HepG2 (cell line): Measurements from ENCODE around the gene MYOZ1. TPM values are rescaled to one million over a fixed set of nuclear protein-coding genes. Genes with fewer than 3 reads are reported as not detected.

Source experiments
- CENPX ChIP-seq: sonication (generic); formaldehyde crosslinking; IDR thresholded peaks from 2 replicates; pipeline ENCODE4 v1.9.0; 2021; ENCODE audit warnings: mild to moderate bottlenecking, missing genetic modification reagents, moderate library complexity
- ELF4 ChIP-seq: sonication (generic); formaldehyde crosslinking; IDR thresholded peaks from 2 replicates; pipeline ENCODE4 v1.5.0; 2020; ENCODE audit warnings: missing genetic modification reagents, mild to moderate bottlenecking, moderate library complexity, borderline replicate concordance
- ESRRA ChIP-seq: sonication (generic); formaldehyde crosslinking; IDR thresholded peaks from 2 replicates; pipeline ENCODE4 v1.5.1; 2020; ENCODE audit warnings: mild to moderate bottlenecking, low read depth, missing genetic modification reagents
- FOXJ3 ChIP-seq: sonication (generic); formaldehyde crosslinking; IDR thresholded peaks from 2 replicates; pipeline ENCODE4 v1.4.0; 2020; ENCODE audit warnings: missing genetic modification reagents, mild to moderate bottlenecking, borderline replicate concordance
- MAZ ChIP-seq, 2 experiments: sonication (generic) in 1 of 2; formaldehyde crosslinking in 1 of 2; IDR thresholded peaks; 2 replicates each; pipeline versions ENCODE4 v1.5.0 to v1.6.1; 2012 to 2020; ENCODE audit warnings: low read depth in 2 of 2, mild to moderate bottlenecking in 2 of 2, borderline replicate concordance in 1 of 2, improper control_type of control experiment in 1 of 2, low read length in 1 of 2, missing genetic modification reagents in 1 of 2, moderate library complexity in 1 of 2
- PPARG ChIP-seq: conservative IDR thresholded peaks from 2 replicates; pipeline ENCODE4 v1.6.1; 2016; ENCODE audit warnings: missing biosample characterization, missing genetic modification reagents
- SMC3 ChIP-seq: IDR thresholded peaks from 2 replicates; pipeline ENCODE4 v1.6.1; 2011; ENCODE audit warnings: low read length, improper control_type of control experiment
- SRSF4 ChIP-seq: fragments of 200-400 bp; formaldehyde crosslinking; IDR thresholded peaks from one replicate; pipeline ENCODE4 v1.6.1; 2018; ENCODE audit warnings: mild to moderate bottlenecking, low read depth, low read length, moderate library complexity; ENCODE audit not compliant: poor library complexity, severe bottlenecking
- SRY ChIP-seq: sonication (generic); formaldehyde crosslinking; IDR thresholded peaks from 2 replicates; pipeline ENCODE4 v1.8.0; 2022; ENCODE audit warnings: mild to moderate bottlenecking, missing genetic modification reagents
- TGIF2 ChIP-seq: IDR thresholded peaks from 2 replicates; pipeline ENCODE4 v1.6.1; 2016; ENCODE audit warnings: control low read depth, missing compliant biosample characterization
- WIZ ChIP-seq: sonication (generic); formaldehyde crosslinking; IDR thresholded peaks from 2 replicates; pipeline ENCODE4 v1.5.1; 2020; ENCODE audit warnings: mild to moderate bottlenecking, missing genetic modification reagents
- YEATS4 ChIP-seq: sonication (generic); formaldehyde crosslinking; IDR thresholded peaks from 2 replicates; pipeline ENCODE4 v1.4.0; 2020; ENCODE audit warnings: missing genetic modification reagents, borderline replicate concordance
- ZNF124 ChIP-seq: sonication (generic); formaldehyde crosslinking; IDR thresholded peaks from 2 replicates; pipeline ENCODE4 v1.4.0; 2020; ENCODE audit warnings: missing genetic modification reagents
- ZNF205 ChIP-seq: IDR thresholded peaks from 2 replicates; pipeline ENCODE4 v1.6.1; 2018; ENCODE audit warnings: missing biosample characterization, missing genetic modification reagents
- ZNF589 ChIP-seq: sonication (generic); formaldehyde crosslinking; conservative IDR thresholded peaks from 2 replicates; pipeline ENCODE4 v1.8.0; 2022; ENCODE audit warnings: mild to moderate bottlenecking, moderate library complexity, missing genetic modification reagents
- ZNF652 ChIP-seq: IDR thresholded peaks from 2 replicates; pipeline ENCODE4 v1.6.1; 2016; ENCODE audit warnings: low read depth, borderline replicate concordance
- ZNF660 ChIP-seq: sonication (generic); formaldehyde crosslinking; IDR thresholded peaks from 2 replicates; pipeline ENCODE4 v1.5.1; 2020; ENCODE audit warnings: mild to moderate bottlenecking, low read depth, missing genetic modification reagents, borderline replicate concordance
- ZNF678 ChIP-seq: sonication (generic); formaldehyde crosslinking; IDR thresholded peaks from 2 replicates; pipeline ENCODE4 v1.4.0; 2020; ENCODE audit warnings: mild to moderate bottlenecking, missing genetic modification reagents
- ZNF780A ChIP-seq: sonication (generic); formaldehyde crosslinking; IDR thresholded peaks from 2 replicates; pipeline ENCODE4 v1.8.0; 2022; ENCODE audit warnings: mild to moderate bottlenecking, missing genetic modification reagents, moderate library complexity
- polyA plus RNA-seq, 8 experiments: library from polyadenylated mRNA; depleted of rRNA in 3 of 8; stranded (reverse) in 7 of 8; unstranded in 1 of 8; fragments of >200 nt; fragmentation: Illumina TruSeq in 4 of 8; extraction: Trizol in 4 of 8; gene quantifications; 2 replicates each; pipeline versions ENCODE4 v1.2.1 to v1.2.3, GENCODE V29; 2011 to 2016; ENCODE audit warnings: low read depth in 4 of 8, missing spikeins in 1 of 8, mixed read lengths in 1 of 8; ENCODE audit not compliant: insufficient read depth in 1 of 8
- total RNA-seq, 5 experiments: library from RNA; depleted of rRNA; stranded (reverse); fragments of >200 nt; fragmentation: Illumina TruSeq; extraction: Trizol; gene quantifications; 2 replicates each; pipeline ENCODE4 v1.2.3, GENCODE V29; 2016; ENCODE audit warnings: low read depth in 1 of 5
- TF ChIP-seq, protein P1 (sequence below): sonication (generic); formaldehyde crosslinking; conservative IDR thresholded peaks from 2 replicates; pipeline ENCODE4 v1.8.0; 2022; ENCODE audit warnings: mild to moderate bottlenecking, moderate library complexity, missing genetic modification reagents
- TF ChIP-seq, protein P2 (sequence below): sonication (generic); formaldehyde crosslinking; IDR thresholded peaks from 2 replicates; pipeline ENCODE4 v1.5.0; 2020; ENCODE audit warnings: mild to moderate bottlenecking, missing genetic modification reagents, moderate library complexity
- TF ChIP-seq, protein P3 (sequence below): sonication (generic); formaldehyde crosslinking; IDR thresholded peaks from 2 replicates; pipeline ENCODE4 v1.5.0; 2020; ENCODE audit warnings: mild to moderate bottlenecking, missing genetic modification reagents, borderline replicate concordance

MYOZ1 gene
- total and polyA plus RNA-seq, 2 of the 13 experiments (the other 11 are each of a cell fraction or from before 2014, with no cell fraction given), result not detected

DNA sequence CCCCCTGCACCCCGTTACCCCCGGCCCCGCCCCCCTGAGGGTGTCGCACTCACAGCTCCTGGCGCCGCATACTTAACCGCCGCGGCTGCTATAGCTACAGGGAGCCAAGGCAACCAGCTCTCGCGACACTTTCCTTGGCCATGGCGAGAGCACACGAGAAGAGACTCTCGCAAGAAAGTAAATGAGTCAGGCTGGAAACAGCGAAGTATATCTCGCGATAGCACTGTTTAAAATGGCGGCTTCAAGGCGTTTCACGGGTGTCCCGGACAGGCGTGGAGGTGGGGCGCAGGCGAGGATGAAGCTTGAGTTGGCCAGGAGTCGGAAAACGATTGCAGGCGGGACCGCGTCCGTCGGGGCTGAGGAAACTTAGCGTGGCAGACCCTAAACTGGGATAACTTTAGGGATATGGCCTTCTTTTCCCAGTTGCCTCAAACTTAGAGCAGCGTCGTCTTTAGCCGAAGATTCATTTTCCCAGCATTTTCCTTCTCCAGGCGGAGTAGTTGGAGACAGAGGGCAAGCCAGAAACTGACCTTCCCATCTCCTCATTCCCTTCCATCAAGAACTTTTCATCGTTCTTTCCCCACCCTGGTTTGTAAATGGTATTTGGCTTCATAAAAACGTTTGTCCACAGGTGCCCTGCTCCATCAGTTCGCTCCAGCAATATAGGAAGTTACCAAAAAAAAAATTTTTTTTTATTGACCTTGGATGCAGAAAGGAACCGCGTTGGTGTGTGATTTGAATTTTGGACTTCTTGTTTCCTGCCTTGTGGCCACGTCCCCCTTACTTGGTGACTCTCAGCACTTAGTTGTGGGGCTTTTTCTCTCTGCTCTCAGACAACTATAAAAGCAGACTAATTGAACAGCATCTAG lies 15.2 kb downstream of the MYOZ1 start (continued):
- TF ChIP-seq ZNF780A (CRISPR knock-in tag), result no peak
- TF ChIP-seq, protein P1, sequence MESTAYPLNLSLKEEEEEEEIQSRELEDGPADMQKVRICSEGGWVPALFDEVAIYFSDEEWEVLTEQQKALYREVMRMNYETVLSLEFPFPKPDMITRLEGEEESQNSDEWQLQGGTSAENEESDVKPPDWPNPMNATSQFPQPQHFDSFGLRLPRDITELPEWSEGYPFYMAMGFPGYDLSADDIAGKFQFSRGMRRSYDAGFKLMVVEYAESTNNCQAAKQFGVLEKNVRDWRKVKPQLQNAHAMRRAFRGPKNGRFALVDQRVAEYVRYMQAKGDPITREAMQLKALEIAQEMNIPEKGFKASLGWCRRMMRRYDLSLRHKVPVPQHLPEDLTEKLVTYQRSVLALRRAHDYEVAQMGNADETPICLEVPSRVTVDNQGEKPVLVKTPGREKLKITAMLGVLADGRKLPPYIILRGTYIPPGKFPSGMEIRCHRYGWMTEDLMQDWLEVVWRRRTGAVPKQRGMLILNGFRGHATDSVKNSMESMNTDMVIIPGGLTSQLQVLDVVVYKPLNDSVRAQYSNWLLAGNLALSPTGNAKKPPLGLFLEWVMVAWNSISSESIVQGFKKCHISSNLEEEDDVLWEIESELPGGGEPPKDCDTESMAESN (CRISPR knock-in tag), result no peak; the same call in 1 of the 2 replicates
- no peak for TF ChIP-seq YEATS4 (CRISPR knock-in tag)
- TF ChIP-seq, protein P2, sequence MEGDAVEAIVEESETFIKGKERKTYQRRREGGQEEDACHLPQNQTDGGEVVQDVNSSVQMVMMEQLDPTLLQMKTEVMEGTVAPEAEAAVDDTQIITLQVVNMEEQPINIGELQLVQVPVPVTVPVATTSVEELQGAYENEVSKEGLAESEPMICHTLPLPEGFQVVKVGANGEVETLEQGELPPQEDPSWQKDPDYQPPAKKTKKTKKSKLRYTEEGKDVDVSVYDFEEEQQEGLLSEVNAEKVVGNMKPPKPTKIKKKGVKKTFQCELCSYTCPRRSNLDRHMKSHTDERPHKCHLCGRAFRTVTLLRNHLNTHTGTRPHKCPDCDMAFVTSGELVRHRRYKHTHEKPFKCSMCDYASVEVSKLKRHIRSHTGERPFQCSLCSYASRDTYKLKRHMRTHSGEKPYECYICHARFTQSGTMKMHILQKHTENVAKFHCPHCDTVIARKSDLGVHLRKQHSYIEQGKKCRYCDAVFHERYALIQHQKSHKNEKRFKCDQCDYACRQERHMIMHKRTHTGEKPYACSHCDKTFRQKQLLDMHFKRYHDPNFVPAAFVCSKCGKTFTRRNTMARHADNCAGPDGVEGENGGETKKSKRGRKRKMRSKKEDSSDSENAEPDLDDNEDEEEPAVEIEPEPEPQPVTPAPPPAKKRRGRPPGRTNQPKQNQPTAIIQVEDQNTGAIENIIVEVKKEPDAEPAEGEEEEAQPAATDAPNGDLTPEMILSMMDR, result no peak
- TF ChIP-seq FOXJ3, result no peak
- TF ChIP-seq ZNF652, result no peak
- no peak for TF ChIP-seq TGIF2 (CRISPR knock-in tag)
- no peak for TF ChIP-seq MAZ (IDR thresholded peaks at IDR 0.05; ENCODE audit: borderline replicate concordance, low read depth, low read length)
- TF ChIP-seq MAZ (CRISPR knock-in tag; IDR thresholded peaks at IDR 0.05; ENCODE audit: low read depth), result no peak; the same call in 1 of the 2 replicates
- 0 out of 2 replicates have a peak, but pooled peaks have one; percentile 39 for TF ChIP-seq SRY (CRISPR knock-in tag)
- no peak; the same call in 1 of the 2 replicates for TF ChIP-seq ZNF124 (CRISPR knock-in tag)
- no peak for TF ChIP-seq ZNF589
- 0 out of 2 replicates have a peak, but pooled peaks have one; percentile 80 for TF ChIP-seq ZNF678
- TF ChIP-seq ZNF205 (CRISPR knock-in tag), result peak; percentile 19; the same call in 1 of the 2 replicates
- no peak for TF ChIP-seq SMC3
- no peak for TF ChIP-seq ELF4
- TF ChIP-seq, protein P3, sequence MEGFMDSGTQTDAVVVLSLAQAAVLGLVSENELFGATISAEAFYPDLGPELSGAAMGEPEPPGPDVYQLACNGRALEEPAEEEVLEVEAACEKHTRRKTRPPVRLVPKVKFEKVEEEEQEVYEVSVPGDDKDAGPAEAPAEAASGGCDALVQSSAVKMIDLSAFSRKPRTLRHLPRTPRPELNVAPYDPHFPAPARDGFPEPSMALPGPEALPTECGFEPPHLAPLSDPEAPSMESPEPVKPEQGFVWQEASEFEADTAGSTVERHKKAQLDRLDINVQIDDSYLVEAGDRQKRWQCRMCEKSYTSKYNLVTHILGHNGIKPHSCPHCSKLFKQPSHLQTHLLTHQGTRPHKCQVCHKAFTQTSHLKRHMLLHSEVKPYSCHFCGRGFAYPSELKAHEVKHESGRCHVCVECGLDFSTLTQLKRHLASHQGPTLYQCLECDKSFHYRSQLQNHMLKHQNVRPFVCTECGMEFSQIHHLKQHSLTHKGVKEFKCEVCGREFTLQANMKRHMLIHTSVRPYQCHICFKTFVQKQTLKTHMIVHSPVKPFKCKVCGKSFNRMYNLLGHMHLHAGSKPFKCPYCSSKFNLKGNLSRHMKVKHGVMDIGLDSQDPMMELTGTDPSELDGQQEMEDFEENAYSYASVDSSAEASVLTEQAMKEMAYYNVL (CRISPR knock-in tag), result no peak
- TF ChIP-seq CENPX (CRISPR knock-in tag), result no peak
- no peak for TF ChIP-seq ESRRA (CRISPR knock-in tag)
- TF ChIP-seq SRSF4, result no peak
- TF ChIP-seq WIZ (CRISPR knock-in tag), result no peak; the same call in 1 of the 2 replicates
- TF ChIP-seq ZNF660 (CRISPR knock-in tag), result no peak
- TF ChIP-seq PPARG, result no peak
